ENCODE measurements around the gene MICU1. TPM values are rescaled to one million over a fixed set of nuclear protein-coding genes. Genes with fewer than 3 reads are reported as not detected.
A peak's percentile ranks its signal among the peaks of the same experiment; 100 is the strongest.
"Not testable (repeated sequence)": the region's sequence is repeated elsewhere in the genome, so short reads cannot be mapped to it uniquely, and the experiment has no call there.

MICU1 gene
- total RNA-seq, 1 experiment from 2014 or later: 36.0 TPM

DNA sequence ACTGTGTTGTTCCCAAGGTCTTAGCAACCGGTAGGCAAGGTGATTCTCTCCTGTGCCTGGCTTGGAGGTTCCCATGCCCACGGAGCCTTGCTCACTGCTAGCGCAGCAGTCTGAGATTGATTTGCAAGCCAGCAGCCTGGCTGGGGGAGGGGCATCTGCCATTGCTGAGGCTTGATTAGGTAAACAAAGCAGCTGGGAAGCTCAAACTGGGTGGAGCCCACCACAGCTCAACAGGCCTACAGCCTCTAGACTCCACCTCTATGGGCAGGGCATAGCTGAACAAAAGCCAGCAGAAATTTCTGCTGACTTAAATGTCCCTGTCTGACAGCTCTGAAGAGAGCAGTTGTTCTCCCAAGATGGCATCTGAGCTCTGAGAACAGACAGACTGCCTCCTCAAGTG, 230.3 kb downstream of the MICU1 start:
- H3K36me3 Mint-ChIP-seq; ATAC-seq; H3K4me1 Mint-ChIP-seq; H3K27ac Mint-ChIP-seq; H3K27me3 Mint-ChIP-seq (ENCODE audit: low read depth); POLR2A ChIA-PET; H3K4me3 Mint-ChIP-seq: not testable (repeated sequence)
- H3K9me3 Mint-ChIP-seq: peaks cover 10% of the 10 kb centered on the region
- DNase-seq (ENCODE audit: low spot score): peak; percentile 63
- peak; percentile 35; the same call in 1 of the 2 replicates for TF ChIP-seq FOXP1 (CRISPR knock-in tag; IDR thresholded peaks at IDR 0.05; ENCODE audit: borderline replicate concordance)
- CTCF ChIA-PET: interaction anchor here (0.5 to 1.0 kb wide), 2 partner anchors 21 to 535 kb away, joined by 3 read pairs; no protein-coding TSS in a partner anchor

- TF ChIP-seq PRDM15 (CRISPR knock-in tag; IDR thresholded peaks at IDR 0.05): no peak
- TF ChIP-seq NR2C2 (CRISPR knock-in tag; IDR thresholded peaks at IDR 0.05): no peak
- no peak for TF ChIP-seq ATF2 (CRISPR knock-in tag; IDR thresholded peaks at IDR 0.05; ENCODE audit: borderline replicate concordance, low read depth)
- TF ChIP-seq ZNF219 (CRISPR knock-in tag; IDR thresholded peaks at IDR 0.05; ENCODE audit: borderline replicate concordance): no peak
- TF ChIP-seq NR1H2 (CRISPR knock-in tag; IDR thresholded peaks at IDR 0.05): no peak
- no peak for TF ChIP-seq ETV6 (CRISPR knock-in tag; IDR thresholded peaks at IDR 0.05)
- TF ChIP-seq OVOL2 (CRISPR knock-in tag; IDR thresholded peaks at IDR 0.05; ENCODE audit: borderline replicate concordance): no peak
- TF ChIP-seq GABPB1 (CRISPR knock-in tag; IDR thresholded peaks at IDR 0.05): no peak
- TF ChIP-seq ZNF532 (CRISPR knock-in tag; IDR thresholded peaks at IDR 0.05; ENCODE audit: borderline replicate concordance): no peak
- H3K4me3 Mint-ChIP-seq: no peak overlapping the region
- H3K4me1 Mint-ChIP-seq: peaks cover 7% of the 10 kb centered on the region
- peaks cover 10% of the 10 kb centered on the region for H3K9me3 Mint-ChIP-seq
- H3K27ac Mint-ChIP-seq: no peak overlapping the region
- no peak for DNase-seq (ENCODE audit: low spot score)
- H3K27me3 Mint-ChIP-seq (ENCODE audit: low read depth): no peaks in the 10 kb centered on the region
- peaks cover 6% of the 10 kb centered on the region for H3K36me3 Mint-ChIP-seq
- ATAC-seq: no peak
- POLR2A ChIA-PET: no interaction called here
- CTCF ChIA-PET: no interaction called here
Observed at GRCh38 chr10:72392571-72392970, 233.3 kb downstream of the MICU1 start.

- H3K27me3 Mint-ChIP-seq (ENCODE audit: low read depth): no peaks in the 10 kb centered on the region
- DNase-seq (ENCODE audit: low spot score): no peak
- peaks cover 4% of the 10 kb centered on the region for H3K9me3 Mint-ChIP-seq
- peaks cover 10% of the 10 kb centered on the region for H3K4me1 Mint-ChIP-seq
- ChIA-PET POLR2A (no interaction called here), CTCF (interaction anchor here (1.2 kb wide), 1 partner anchor 15 kb away, joined by 3 read pairs; no protein-coding TSS in a partner anchor)
- H3K36me3 Mint-ChIP-seq: peaks cover 6% of the 10 kb centered on the region
- no peak overlapping the region for H3K4me3 Mint-ChIP-seq
- H3K27ac Mint-ChIP-seq: no peak overlapping the region
- no peak for ATAC-seq
- TF ChIP-seq NFYB (CRISPR knock-in tag; conservative IDR thresholded peaks at IDR 0.05; ENCODE audit: low read depth): no peak
- no peak for TF ChIP-seq USF1 (CRISPR knock-in tag; IDR thresholded peaks at IDR 0.05)
- no peak for TF ChIP-seq ZNF138 (CRISPR knock-in tag; conservative IDR thresholded peaks at IDR 0.05)
- no peak for TF ChIP-seq FOXK1 (CRISPR knock-in tag; IDR thresholded peaks at IDR 0.05)
- no peak for TF ChIP-seq IRF1 (CRISPR knock-in tag; IDR thresholded peaks at IDR 0.05)
- no peak for TF ChIP-seq CREM (CRISPR knock-in tag; IDR thresholded peaks at IDR 0.05)
- TF ChIP-seq ZBTB21 (CRISPR knock-in tag; IDR thresholded peaks at IDR 0.05; ENCODE audit: borderline replicate concordance): no peak
- TF ChIP-seq, protein P1, sequence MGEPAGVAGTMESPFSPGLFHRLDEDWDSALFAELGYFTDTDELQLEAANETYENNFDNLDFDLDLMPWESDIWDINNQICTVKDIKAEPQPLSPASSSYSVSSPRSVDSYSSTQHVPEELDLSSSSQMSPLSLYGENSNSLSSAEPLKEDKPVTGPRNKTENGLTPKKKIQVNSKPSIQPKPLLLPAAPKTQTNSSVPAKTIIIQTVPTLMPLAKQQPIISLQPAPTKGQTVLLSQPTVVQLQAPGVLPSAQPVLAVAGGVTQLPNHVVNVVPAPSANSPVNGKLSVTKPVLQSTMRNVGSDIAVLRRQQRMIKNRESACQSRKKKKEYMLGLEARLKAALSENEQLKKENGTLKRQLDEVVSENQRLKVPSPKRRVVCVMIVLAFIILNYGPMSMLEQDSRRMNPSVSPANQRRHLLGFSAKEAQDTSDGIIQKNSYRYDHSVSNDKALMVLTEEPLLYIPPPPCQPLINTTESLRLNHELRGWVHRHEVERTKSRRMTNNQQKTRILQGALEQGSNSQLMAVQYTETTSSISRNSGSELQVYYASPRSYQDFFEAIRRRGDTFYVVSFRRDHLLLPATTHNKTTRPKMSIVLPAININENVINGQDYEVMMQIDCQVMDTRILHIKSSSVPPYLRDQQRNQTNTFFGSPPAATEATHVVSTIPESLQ (CRISPR knock-in tag; IDR thresholded peaks at IDR 0.05): no peak
- no peak for TF ChIP-seq IRF2 (CRISPR knock-in tag; IDR thresholded peaks at IDR 0.05; ENCODE audit: borderline replicate concordance, low read depth)
Observed at GRCh38 chr10:72390764-72391163, 235.1 kb downstream of the MICU1 start.
